Lung (tissue), 12 donors: ENCODE results near the gene SLC17A2. TPM values are rescaled to one million over a fixed set of nuclear protein-coding genes. Genes with fewer than 3 reads are reported as not detected.
A peak's percentile ranks its signal among the peaks of the same experiment; 100 is the strongest.

Experiments used
- ATAC-seq: fragments of 200-7000 bp; cut with Tn5 transposase; one replicate; pipeline ENCODE4 v1.9.1; 2020; ENCODE audit warnings: moderate number of reproducible peaks; ENCODE audit not compliant: insufficient read depth, low FRiP score
- DNase-seq, 3 donors: peaks; one replicate each; pipeline ENCODE4 v3.0.0-alpha.2; 2013 to 2017
- H3K27ac ChIP-seq, 2 donors: one replicate each; pipeline ENCODE4 v1.5.1; 2013; ENCODE audit warnings: mild to moderate bottlenecking in 2 of 2, moderate library complexity in 2 of 2, control low read depth in 1 of 2, inconsistent platforms in 1 of 2, low read depth in 1 of 2, low read length in 1 of 2
- H3K27me3 ChIP-seq, 3 donors: one replicate each; pipeline ENCODE4 v1.5.1; 2013; ENCODE audit warnings: low read length in 2 of 3; ENCODE audit not compliant: control insufficient read depth in 3 of 3, insufficient read depth in 3 of 3
- H3K36me3 ChIP-seq, 4 donors: one replicate each; pipeline ENCODE4 v1.5.1; 2013; ENCODE audit warnings: low read length in 4 of 4, mild to moderate bottlenecking in 1 of 4, moderate library complexity in 1 of 4; ENCODE audit not compliant: control insufficient read depth in 4 of 4, insufficient read depth in 4 of 4
- H3K4me1 ChIP-seq, 5 donors: one replicate each; pipeline ENCODE4 v1.5.1; 2013; ENCODE audit warnings: low read length in 5 of 5, mild to moderate bottlenecking in 2 of 5, moderate library complexity in 1 of 5; ENCODE audit not compliant: control insufficient read depth in 5 of 5, insufficient read depth in 5 of 5
- H3K4me3 ChIP-seq: one replicate; pipeline ENCODE4 v1.5.1; 2013; ENCODE audit warnings: mild to moderate bottlenecking, control low read depth, moderate library complexity
- H3K9ac ChIP-seq, 2 donors: one replicate each; pipeline ENCODE4 v1.5.1; 2013; ENCODE audit warnings: low read length in 2 of 2, control low read depth in 1 of 2; ENCODE audit not compliant: insufficient read depth in 1 of 2
- H3K9me3 ChIP-seq, 4 donors: one replicate each; pipeline ENCODE4 v1.5.1; 2013; ENCODE audit warnings: low read length in 3 of 4, mild to moderate bottlenecking in 1 of 4, moderate library complexity in 1 of 4; ENCODE audit not compliant: control insufficient read depth in 4 of 4, insufficient read depth in 3 of 4
- CTCF ChIP-seq: IDR thresholded peaks from 2 replicates; pipeline ENCODE4 v1.5.1; 2012; ENCODE audit warnings: mild to moderate bottlenecking; ENCODE audit errors: control extremely low read depth, extremely low read depth
- WGBS, 2 donors: extraction: QIAGEN DNeasy Blood & Tissue Kit; methylation state at CpG; one replicate each; pipeline ENCODE4 v1.1.7; 2013; 5-methylcytosine and 5-hydroxymethylcytosine counted together
- polyA plus RNA-seq, 2 donors: library from polyadenylated mRNA; stranded (reverse); fragments of 200-250 nt; gene quantifications; one replicate each; pipeline ENCODE4 v1.2.1, GENCODE V29; 2013
- total RNA-seq, 2 donors: library from RNA; depleted of rRNA in 1 of 2; stranded (reverse); fragments of >200 nt in 1 of 2; gene quantifications; one replicate each; pipeline ENCODE4 v1.2.1, GENCODE V29; 2014 to 2021
- donor health status: control.
- donor health status: control.
- donor health status: Bipolar disorder and iron deficiency.
- donor health status: healthy.
- donor health status: DM: yes; HTN: yes; CAD: no.

The SLC17A2 gene
- total and polyA plus RNA-seq, 4 donors = not detected

GRCh38 chr6:25962149-25963127 is 31.9 kb upstream of the SLC17A2 start, which contains the start of gene TRIM38:
Gene TRIM38 (plus strand): TSS chr6:25962802. CDS start chr6:25966523, 3,721 bp downstream.
- WGBS, 2 donors = 3 to 4% methylated on average over 11 of the region's 11 CpGs
- peaks cover 0 to 15% (median 10%) of the 10 kb centered on the region in 4 donors for H3K36me3 ChIP-seq
- H3K9ac ChIP-seq = peak within 1 kb of the TSS; percentile 84 to 97
- no peak for TF ChIP-seq CTCF
- ATAC-seq = peak; percentile 90
- peaks cover 0 to 3% (median under 1%) of the 10 kb centered on the region in 4 donors for H3K9me3 ChIP-seq
- DNase-seq = peak; percentile 80 to 97 (median 96)
- H3K27ac ChIP-seq = peak within 1 kb of the TSS; percentile 96
- peaks cover 0 to 17% (median 2%) of the 10 kb centered on the region in 5 donors for H3K4me1 ChIP-seq
- H3K27me3 ChIP-seq = no peaks in the 10 kb centered on the region
- peak within 1 kb of the TSS; percentile 70 for H3K4me3 ChIP-seq

DNA sequence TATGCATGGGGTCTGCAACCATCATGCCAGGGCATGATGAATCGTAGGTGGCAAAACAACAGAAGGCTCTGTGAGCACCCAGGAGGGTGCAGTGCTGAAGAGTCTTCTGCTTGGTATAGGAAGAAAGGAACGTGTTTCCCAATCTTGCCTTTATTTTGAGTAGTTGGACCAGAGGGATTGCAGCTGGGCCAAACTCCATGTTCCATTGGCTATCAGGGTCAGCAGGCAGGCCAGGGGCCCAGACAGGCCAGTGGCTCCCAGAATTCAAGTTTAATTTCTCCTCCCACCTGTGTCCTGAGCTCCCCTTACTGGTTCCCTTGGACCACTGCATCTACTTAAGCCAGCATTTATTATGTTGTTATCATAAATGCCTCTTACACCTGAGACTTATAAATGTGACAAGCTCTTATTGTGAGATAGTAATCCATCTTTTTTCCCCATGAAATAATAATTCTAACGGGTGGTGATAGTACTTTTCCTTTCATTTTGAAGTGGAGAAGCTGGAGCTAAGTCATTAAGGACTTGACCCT is 31.2 kb upstream of the SLC17A2 start:
- peaks cover 0 to 17% (median 2%) of the 10 kb centered on the region in 5 donors for H3K4me1 ChIP-seq
- peaks cover 0 to 8% (median 7%) of the 10 kb centered on the region in 4 donors for H3K36me3 ChIP-seq
- no peaks in the 10 kb centered on the region for H3K27me3 ChIP-seq
- no peak overlapping the region for H3K4me3 ChIP-seq
- DNase-seq = no peak
- H3K27ac ChIP-seq = peak overlapping the region; percentile 71 to 92
- no peak for ATAC-seq
- H3K9me3 ChIP-seq = peaks cover 0 to 3% (median under 1%) of the 10 kb centered on the region in 4 donors
- WGBS, 2 donors = 62 to 69% methylated on average over 3 of the region's 3 CpGs
- no peak for TF ChIP-seq CTCF
- peak overlapping the region in 1 of 2 donors; percentile 97 for H3K9ac ChIP-seq

DNA sequence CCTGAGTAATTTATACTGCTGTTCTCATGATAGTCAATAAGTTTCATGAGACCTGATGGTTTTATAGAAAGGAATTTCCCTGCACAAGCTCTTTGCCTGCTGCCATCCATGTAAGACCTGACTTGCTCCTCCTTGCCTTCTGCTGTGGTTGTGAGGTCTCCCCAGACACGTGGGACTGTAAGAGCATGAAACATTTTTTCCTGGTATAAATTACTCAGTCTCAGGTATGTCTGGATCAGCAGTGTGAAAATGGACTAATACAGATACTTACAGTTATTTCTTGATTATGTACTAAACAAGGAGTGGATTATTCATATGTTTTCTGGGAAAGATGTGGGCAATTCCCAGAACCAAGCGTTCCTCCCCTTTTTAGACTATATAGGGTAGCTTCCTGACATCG is 30.2 kb upstream of the SLC17A2 start:
- 93 to 95% methylated on average over 3 of the region's 3 CpGs for WGBS, 2 donors
- Histone ChIP-seq H3K27me3 (no peaks in the 10 kb centered on the region), H3K27ac (no peak overlapping the region)

More for the DNA sequence above, 30.2 kb upstream of the SLC17A2 start:
- Histone ChIP-seq H3K4me1 (peaks cover 0 to 17% (median 2%) of the 10 kb centered on the region in 5 donors), H3K4me3 (no peak overlapping the region), H3K9ac (no peak overlapping the region), H3K9me3 (peaks cover 0 to 3% (median under 1%) of the 10 kb centered on the region in 4 donors), H3K36me3 (peaks cover 0 to 4% (median under 1%) of the 10 kb centered on the region in 4 donors)
- no peak for TF ChIP-seq CTCF
- DNase-seq (no peak), ATAC-seq (no peak)
